NCI-H526 (cell line): ENCODE measurements around the gene LGALSL.

Experiments used
- DNase-seq, 2 experiments: peaks; one replicate each; lab custom pipeline; 2025; lab: John Stamatoyannopoulos, UW

The LGALSL gene

GRCh38 chr2:64453770-64454385 is at the start of gene LGALSL:
Gene LGALSL, plus strand, starts transcription at chr2:64454162. Its CDS starts 384 bp downstream, at chr2:64454546.
- peak; percentile 15 to 82 for DNase-seq

GRCh38 chr2:64404743-64405142 is 49.2 kb upstream of the LGALSL start:
- DNase-seq: no peak

DNA sequence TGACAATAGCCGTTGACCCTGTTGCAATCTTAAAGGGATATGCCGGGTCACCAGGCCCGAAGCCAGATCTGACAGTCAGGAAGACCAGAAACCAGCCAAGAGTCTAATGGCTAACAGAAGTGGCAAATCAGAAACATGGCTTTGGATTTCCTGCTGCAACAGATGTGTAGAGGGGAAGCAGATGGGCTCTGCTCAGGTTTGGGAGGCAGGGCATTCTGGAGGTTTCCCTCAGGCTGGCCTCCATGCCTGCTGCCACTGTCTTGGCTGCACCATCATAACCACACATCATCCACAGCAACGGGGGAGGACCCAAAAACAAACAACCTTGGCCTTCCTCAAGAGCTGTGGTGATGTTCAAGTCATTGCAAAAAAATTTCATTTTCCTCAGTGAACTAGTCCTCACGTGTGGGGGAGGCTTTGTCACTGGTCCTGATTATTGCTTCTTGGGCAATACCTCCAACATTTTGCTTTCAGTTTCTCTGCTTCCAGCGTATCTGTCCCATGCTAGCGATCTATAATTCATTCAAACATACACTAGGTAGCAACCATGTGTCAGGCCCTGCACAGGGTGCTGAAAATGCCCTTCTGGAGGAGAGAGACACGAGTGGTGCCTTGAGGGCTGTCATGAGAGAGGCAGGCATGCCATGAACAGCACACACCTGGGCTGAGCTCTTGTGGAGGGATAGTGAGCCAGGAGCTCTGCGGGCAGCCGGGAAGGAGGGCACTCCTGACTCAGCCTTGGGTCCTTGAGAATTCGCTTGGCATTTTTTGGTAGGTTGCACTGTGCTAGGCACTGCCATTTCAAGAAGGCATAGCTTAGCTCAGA is 48.2 kb upstream of the LGALSL start:
- no peak for DNase-seq

GRCh38 chr2:64406407-64406774 is 47.6 kb upstream of the LGALSL start:
- no peak for DNase-seq

GRCh38 chr2:64408031-64408430 is 45.9 kb upstream of the LGALSL start:
- no peak for DNase-seq

GRCh38 chr2:64410671-64411070 is 43.3 kb upstream of the LGALSL start:
- peak in 1 of 2 experiments; percentile 13 for DNase-seq

- DNase-seq: no peak
Measured at GRCh38 chr2:64412671-64413070, 41.3 kb upstream of the LGALSL start.

- DNase-seq: no peak
Measured at GRCh38 chr2:64414736-64415435, 39.1 kb upstream of the LGALSL start.

DNA sequence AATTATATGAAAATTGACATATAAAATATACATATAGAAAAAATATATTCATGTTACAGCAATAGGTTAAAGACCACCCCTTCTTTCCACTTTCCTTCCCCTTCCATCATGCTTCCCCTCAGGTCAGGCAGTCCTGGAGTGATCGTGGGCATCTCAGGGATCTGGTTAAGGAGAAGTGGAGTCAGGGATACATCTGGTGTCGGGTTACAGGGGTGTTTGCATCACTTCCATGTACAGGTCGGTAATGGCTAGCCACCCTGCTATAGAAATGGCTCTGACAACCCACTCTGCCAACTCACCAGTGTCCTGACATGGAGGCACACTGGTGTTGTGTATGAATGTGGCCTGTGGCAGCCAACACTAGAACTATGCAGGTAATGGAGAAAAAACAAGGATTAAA is 36.3 kb upstream of the LGALSL start:
- no peak for DNase-seq

DNA sequence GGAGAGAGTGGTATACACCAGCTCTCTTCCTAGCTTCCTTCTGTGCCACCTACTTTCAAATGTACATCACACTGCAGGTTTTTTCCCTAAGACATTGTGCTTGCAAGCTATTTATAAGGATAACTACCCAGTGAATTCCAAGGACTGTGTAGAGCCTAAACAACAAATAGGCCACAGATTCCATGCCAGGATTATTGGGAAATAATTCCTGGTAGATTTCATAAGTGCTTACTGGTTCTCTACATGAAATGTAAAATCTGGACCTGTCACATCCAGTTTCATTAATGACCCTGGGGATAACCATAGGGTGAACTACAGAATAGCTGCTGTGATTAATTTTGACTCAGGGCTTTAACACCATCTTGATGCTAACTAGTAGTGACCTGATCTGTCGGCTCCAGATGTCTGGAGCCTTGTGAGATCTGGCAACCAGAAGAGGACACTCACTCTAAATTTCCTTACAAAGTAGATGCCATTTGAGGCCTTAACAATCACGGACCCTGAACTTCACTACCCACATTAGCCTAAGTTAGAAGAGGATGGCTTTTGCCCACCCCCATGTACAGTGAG is 34.3 kb upstream of the LGALSL start:
- DNase-seq: no peak

DNA sequence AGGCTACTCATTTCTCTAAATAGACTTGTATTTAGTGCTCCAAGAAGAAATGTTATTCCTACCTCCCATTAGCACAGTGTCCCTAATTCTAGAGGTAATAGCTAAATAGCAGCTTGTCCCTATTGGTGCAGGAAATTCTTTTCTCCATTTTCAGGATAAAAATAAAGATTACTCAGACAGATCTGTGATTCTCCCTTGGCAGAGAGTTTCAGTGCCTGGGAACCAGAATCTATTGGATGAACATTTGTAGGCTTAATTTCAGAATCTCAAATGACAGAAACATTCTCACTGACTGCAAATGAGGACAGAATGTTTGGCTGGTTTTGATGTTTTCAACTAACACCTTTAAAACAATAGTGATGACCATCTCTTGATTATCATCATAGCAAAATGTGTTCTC is 33.3 kb upstream of the LGALSL start:
- DNase-seq: no peak

GRCh38 chr2:64421201-64421600 is 32.8 kb upstream of the LGALSL start:
- DNase-seq: no peak

DNA sequence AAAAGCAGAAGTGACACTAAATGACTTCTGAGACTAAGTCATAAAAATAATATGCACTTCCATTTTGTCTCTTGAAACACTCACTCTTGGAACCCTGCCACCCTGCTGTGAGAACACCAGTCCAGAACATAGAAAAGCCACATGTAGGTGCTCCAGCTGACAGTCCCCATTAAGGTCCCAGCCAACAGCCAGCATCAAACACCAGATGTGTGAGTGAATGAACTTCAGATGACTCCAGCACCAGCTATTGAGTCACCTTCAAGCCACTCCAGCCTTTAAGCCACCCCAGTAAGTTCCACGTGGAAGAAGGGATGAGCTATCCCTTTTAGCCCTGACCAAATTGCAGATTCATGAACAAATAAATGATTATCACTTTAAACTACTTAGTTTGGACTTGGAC is 31.5 kb upstream of the LGALSL start:
- no peak for DNase-seq

DNA sequence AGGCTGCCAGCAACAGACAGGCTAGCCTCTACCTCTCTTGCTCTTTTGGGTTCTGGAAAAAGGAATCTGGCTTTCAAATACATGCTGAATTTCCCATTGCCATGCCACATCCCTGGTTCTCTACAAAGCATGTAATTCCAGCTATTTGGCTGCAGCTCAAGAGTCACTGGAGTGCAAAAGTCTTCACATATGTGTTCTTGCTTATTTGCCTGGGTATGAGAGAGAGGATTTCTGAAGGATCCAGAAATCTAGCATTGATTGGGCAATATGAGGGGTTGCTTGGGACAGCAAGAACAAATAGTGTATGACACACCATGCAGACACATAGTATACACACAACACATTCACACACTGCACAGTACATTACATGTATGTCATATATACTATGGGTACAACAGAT is 30.7 kb upstream of the LGALSL start:
- DNase-seq: no peak

DNA sequence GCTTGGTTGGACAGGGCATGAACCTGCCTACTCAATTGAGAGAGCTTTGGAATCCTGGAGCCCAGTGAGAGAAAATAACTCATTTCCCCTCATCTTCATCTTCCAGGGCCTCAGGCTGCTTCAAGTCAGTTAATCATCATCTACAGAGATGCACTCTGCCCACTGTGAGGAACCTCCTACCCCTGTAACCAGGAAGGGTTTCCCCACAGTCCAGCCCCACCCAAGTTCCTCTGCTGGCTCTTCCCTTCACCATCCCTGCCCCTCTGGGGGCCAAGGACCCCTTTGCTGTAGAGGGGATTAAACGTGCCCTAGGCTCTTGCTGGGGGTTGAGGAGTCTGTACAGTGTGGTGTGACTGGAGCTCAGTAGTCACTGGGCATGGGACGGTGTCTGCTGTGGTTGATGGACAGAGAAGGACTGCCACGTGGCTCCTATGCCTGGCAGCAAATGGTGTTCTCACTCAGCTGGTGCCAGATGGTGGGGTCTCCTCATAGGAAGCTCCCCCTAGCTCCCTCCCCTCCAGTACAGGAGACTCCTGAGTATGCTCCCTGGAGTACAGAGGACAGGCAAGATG is 29.5 kb upstream of the LGALSL start:
- DNase-seq: no peak

DNA sequence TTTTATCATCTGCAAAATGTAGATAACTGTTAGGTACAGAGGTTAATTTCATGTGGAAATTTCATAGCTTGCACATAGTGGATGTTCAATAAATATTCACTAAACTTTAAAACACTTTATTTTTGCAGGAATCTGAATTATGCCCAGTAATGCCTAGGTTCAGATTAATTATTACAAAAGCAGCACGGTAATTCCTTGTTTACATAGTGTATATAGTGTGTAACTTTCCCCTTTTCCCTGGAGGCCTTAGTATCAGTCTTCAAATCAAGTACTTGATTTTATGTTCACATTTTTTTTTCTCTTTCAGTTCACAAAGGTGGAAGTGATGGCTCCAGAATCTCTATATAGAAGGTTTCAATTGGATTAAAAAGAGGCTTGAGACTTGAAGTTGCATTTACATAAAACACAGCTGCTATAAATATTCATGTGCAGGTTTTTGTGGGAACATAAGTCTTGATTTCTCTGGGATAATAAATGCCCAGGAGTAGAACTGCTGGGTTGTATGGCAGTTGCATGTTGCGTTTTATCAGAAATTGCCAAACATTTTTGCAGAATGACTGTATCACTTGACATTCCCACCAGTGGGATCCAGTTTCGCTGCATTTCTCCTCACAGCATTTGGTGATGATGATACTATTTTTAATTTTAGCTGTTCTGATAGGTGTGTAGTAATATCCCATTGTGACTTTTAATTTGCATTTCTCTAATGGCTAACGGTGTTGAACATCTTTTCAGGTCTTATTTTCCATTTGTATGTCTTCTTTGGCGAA is 27.6 kb upstream of the LGALSL start:
- peak; percentile 2 to 32 for DNase-seq

DNA sequence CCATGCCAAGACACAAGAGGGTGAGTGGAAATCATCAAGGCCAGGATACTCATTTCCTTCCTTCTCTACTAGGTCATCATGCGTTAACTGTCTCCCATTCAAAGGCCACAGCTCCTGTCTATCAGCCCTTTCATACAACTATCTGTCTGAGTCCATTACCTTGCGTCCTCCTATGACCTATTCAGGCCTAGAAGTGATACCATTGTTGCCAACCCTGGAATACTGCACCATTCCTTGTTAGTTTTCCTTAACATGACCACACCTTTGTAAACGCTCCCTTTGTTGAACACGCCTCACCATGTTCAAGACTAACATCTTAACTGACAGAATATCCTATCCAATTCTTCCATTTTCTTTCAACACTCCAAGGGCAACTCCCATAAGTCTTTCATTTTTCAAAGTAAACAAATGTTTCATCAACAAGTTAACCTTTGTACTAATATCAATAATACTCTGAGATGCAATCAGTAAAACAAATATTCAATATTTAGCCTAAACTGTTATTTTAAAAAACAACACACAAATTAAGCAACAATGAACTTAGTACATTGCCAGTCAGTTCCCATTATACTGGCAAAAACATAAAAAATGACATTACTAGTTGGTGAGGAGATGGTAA is 19.8 kb upstream of the LGALSL start:
- DNase-seq: no peak

DNA sequence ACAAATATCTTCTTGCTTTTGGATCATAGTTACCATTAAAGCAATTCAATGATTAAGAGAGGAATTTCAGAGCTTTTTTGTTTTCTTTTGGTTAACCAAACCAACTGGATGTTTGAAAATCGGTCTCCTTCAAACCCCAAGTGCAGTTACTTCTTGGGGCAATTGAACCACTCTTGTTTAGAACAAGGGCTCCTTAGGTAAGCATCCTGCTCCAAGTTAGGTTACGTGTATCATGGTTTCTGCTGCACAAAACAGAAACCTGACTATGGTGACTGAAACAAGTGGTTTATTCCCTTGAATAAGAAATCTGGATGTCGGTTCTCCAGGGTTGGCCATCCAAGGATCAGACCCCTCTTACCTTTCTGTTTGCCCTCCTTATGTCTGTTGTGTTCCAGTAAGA is 16.1 kb upstream of the LGALSL start:
- DNase-seq: no peak

- no peak for DNase-seq
Measured at GRCh38 chr2:64439194-64439593, 14.8 kb upstream of the LGALSL start.

DNA sequence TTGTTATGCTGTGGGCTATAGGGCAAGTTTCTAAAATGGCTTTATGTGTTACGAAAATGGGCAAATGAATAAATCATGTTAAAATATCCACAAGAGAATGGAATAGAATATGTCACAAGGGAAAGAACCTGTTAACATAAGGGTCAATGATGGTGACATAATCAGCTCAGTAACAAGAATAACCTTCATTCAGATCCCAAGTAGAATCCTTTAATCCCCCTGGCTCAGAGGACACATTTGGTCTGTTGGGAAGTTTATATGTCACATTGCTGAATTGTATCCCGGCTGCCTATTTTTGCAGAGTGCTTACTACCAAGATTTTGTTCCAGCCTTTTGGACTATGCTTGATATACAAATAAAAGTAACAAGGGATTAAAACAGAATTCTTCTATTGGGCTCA is 13.1 kb upstream of the LGALSL start:
- no peak for DNase-seq

DNA sequence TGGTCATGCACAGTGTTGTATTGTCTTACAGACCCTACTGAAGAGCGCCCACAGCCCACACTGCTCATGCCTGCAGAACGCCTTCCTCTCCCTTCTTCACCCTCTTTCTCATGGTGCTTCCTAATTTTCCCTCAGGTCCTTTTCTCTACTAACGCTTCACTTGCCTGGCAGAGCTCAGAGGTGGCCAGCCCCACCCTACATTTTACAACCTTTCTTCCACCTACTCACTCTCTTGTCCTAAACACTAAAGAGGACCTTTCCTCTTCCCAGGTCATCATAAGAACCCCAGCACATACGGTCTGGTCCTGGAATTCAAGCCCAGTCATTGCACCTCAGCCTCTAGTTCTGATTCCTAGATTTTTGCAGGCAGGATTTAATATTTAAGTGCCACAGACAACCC is 11.7 kb upstream of the LGALSL start:
- DNase-seq: no peak
